ENCODE results near the gene DCAF6.

DCAF6 gene

DNA sequence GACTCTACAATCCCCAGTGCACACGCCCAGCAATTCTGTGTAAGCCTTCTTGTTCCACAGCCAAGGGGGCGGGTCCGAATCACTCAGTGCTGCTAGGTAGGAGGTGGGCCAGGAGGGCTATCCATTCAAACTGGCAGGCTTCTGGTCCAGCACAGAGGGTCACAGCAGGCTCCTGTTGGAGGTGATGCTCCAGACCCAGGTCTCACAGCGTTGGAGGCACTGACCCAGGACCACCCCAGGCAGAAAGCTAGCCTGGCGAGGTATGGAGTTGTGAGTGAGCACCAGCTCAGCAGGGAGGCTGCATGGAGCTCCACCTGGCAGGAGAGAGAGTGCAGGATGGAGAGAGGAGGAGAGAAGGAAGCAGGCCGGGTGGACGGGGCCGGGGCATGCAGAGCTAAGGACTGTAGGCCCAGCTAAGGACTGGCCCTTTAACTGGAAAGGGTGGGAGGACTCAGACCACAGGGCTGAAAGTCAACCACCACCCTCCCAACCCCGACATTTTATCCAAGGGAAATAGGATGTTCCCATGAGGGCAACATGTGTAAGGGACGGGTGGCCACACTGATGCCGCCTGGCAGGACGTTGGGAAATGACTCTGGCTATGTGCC is 161.5 kb downstream of the DCAF6 start:
- H3K36me3 ChIP-seq (ENCODE audit: insufficient read depth): no peaks in the 10 kb centered on the region
- no peaks in the 10 kb centered on the region for H4K20me1 ChIP-seq (ENCODE audit: insufficient read depth)
- no peak overlapping the region for H3K27ac ChIP-seq
- H3K4me3 ChIP-seq (IDR thresholded peaks at IDR 0.05; ENCODE audit: insufficient read depth, low read depth, low read length): no peak overlapping the region
- no peaks in the 10 kb centered on the region for H3K27me3 ChIP-seq (ENCODE audit: insufficient read depth, low read depth)
- no peak overlapping the region for H3K4me2 ChIP-seq
- H3K4me1 ChIP-seq (ENCODE audit: low read depth, poor library complexity, severe bottlenecking): peaks cover 4% of the 10 kb centered on the region
- no peaks in the 10 kb centered on the region for H3K79me2 ChIP-seq (ENCODE audit: insufficient read depth, low read depth)
- H3K9ac ChIP-seq: no peak overlapping the region
- TF ChIP-seq, protein P1, sequence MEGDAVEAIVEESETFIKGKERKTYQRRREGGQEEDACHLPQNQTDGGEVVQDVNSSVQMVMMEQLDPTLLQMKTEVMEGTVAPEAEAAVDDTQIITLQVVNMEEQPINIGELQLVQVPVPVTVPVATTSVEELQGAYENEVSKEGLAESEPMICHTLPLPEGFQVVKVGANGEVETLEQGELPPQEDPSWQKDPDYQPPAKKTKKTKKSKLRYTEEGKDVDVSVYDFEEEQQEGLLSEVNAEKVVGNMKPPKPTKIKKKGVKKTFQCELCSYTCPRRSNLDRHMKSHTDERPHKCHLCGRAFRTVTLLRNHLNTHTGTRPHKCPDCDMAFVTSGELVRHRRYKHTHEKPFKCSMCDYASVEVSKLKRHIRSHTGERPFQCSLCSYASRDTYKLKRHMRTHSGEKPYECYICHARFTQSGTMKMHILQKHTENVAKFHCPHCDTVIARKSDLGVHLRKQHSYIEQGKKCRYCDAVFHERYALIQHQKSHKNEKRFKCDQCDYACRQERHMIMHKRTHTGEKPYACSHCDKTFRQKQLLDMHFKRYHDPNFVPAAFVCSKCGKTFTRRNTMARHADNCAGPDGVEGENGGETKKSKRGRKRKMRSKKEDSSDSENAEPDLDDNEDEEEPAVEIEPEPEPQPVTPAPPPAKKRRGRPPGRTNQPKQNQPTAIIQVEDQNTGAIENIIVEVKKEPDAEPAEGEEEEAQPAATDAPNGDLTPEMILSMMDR (conservative IDR thresholded peaks at IDR 0.05; ENCODE audit: low read depth, low read length): no peak
- H2AFZ ChIP-seq (ENCODE audit: low read depth): no peak overlapping the region

GRCh38 chr1:168098534-168099320 is 162.2 kb downstream of the DCAF6 start:
- no peak overlapping the region for H3K4me3 ChIP-seq (IDR thresholded peaks at IDR 0.05; ENCODE audit: insufficient read depth, low read depth, low read length)

DNA sequence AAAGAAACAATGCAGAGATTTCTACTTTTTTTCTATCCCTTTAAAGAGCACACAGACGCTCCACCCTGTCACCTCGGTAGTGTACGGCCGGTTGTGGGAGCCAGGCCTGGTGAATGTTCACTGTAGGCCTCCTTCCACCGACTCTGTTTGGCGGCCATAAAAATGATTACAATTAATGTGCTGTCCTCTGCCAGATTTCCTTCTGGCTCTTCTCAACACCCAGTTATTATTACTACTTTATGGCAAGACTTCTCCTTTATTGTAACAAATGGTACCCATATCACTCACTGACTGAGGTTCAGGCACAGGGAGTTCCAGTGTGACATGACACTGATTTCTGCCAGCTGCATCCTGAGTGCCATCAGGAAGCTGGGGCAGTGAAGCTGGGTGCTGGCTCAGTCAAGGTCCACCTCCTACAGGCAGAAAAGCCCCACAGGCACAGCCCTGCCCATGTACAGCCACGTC is 162.9 kb downstream of the DCAF6 start:
- no peaks in the 10 kb centered on the region for H3K36me3 ChIP-seq (ENCODE audit: insufficient read depth)
- H3K4me1 ChIP-seq (ENCODE audit: low read depth, poor library complexity, severe bottlenecking): peaks cover 4% of the 10 kb centered on the region
- no peak overlapping the region for H3K4me3 ChIP-seq (IDR thresholded peaks at IDR 0.05; ENCODE audit: insufficient read depth, low read depth, low read length)
- H3K27ac ChIP-seq: no peak overlapping the region
- TF ChIP-seq, protein P1 (conservative IDR thresholded peaks at IDR 0.05; ENCODE audit: low read depth, low read length): no peak
- H3K27me3 ChIP-seq (ENCODE audit: insufficient read depth, low read depth): no peaks in the 10 kb centered on the region
- H3K4me2 ChIP-seq: no peak overlapping the region
- H3K79me2 ChIP-seq (ENCODE audit: insufficient read depth, low read depth): no peaks in the 10 kb centered on the region
- no peak overlapping the region for H2AFZ ChIP-seq (ENCODE audit: low read depth)
- no peak overlapping the region for H3K9ac ChIP-seq
- no peaks in the 10 kb centered on the region for H4K20me1 ChIP-seq (ENCODE audit: insufficient read depth)

More at GRCh38 chr1:168098534-168099320, 162.2 kb downstream of the DCAF6 start:
- Histone ChIP-seq H3K9ac (no peak overlapping the region), H3K79me2 (ENCODE audit: insufficient read depth, low read depth) (no peaks in the 10 kb centered on the region), H4K20me1 (ENCODE audit: insufficient read depth) (no peaks in the 10 kb centered on the region), H3K27me3 (ENCODE audit: insufficient read depth, low read depth) (no peaks in the 10 kb centered on the region), H3K27ac (no peak overlapping the region), H2AFZ (ENCODE audit: low read depth) (no peak overlapping the region), H3K4me1 (ENCODE audit: low read depth, poor library complexity, severe bottlenecking) (peaks cover 4% of the 10 kb centered on the region), H3K4me2 (no peak overlapping the region), H3K36me3 (ENCODE audit: insufficient read depth) (no peaks in the 10 kb centered on the region)
- TF ChIP-seq, protein P1 (conservative IDR thresholded peaks at IDR 0.05; ENCODE audit: low read depth, low read length): no peak

DNA sequence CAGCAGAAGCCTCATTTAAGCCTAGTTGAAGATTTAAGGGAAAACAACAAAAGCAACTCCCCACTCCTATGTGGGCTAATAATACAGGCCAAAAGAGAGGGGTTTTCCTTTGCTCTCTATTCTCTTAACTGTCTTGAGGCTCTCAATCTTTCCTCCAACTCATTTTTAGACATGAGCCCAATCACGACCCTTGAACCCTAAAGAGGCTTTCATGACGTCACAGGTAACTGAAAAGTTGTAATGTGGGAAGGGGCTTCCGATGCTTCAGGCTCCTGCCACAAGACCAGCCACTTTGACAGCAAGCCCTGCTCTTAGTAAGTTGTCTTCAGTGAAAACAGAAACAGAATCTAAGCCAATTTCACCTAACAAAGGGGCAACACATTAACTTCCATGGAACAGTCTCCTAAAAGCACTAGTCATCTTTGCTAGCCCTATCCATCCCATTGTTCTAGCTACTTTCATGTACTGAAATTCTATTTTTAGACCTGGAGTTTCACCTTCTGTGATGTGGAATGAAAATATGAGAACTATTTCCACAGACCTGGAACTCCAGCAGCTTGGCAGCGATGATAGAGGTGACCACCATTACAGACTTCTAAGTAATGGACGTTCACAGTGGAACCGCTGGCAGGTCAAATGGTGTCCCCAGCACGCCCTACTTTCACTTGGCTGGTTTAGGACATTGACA is 164.0 kb downstream of the DCAF6 start:
- no peaks in the 10 kb centered on the region for H4K20me1 ChIP-seq (ENCODE audit: insufficient read depth)
- H3K79me2 ChIP-seq (ENCODE audit: insufficient read depth, low read depth): no peaks in the 10 kb centered on the region
- no peaks in the 10 kb centered on the region for H3K27me3 ChIP-seq (ENCODE audit: insufficient read depth, low read depth)
- no peak overlapping the region for H3K9ac ChIP-seq
- no peak overlapping the region for H2AFZ ChIP-seq (ENCODE audit: low read depth)
- no peak overlapping the region for H3K4me2 ChIP-seq
- peaks cover 4% of the 10 kb centered on the region for H3K4me1 ChIP-seq (ENCODE audit: low read depth, poor library complexity, severe bottlenecking)
- H3K4me3 ChIP-seq (IDR thresholded peaks at IDR 0.05; ENCODE audit: insufficient read depth, low read depth, low read length): no peak overlapping the region
- TF ChIP-seq, protein P1 (conservative IDR thresholded peaks at IDR 0.05; ENCODE audit: low read depth, low read length): no peak
- H3K36me3 ChIP-seq (ENCODE audit: insufficient read depth): no peaks in the 10 kb centered on the region
- no peak overlapping the region for H3K27ac ChIP-seq

All from KMS-11 (cell line).